GM20000 (cell line): Measurements from ENCODE around the gene DDIT4.
"Not testable (repeated sequence)": the region's sequence is repeated elsewhere in the genome, so short reads cannot be mapped to it uniquely, and the experiment has no call there.

Source experiments
- DNase-seq: peaks from one replicate; pipeline ENCODE4 v3.0.0; 2012; ENCODE audit warnings: low spot score
- TF ChIP-seq, protein P1 (sequence below): IDR thresholded peaks from 2 replicates; pipeline ENCODE4 v1.5.1; 2012; ENCODE audit warnings: mild to moderate bottlenecking, control low read depth; ENCODE audit errors: extremely low read depth, missing control alignments

The DDIT4 gene

DNA sequence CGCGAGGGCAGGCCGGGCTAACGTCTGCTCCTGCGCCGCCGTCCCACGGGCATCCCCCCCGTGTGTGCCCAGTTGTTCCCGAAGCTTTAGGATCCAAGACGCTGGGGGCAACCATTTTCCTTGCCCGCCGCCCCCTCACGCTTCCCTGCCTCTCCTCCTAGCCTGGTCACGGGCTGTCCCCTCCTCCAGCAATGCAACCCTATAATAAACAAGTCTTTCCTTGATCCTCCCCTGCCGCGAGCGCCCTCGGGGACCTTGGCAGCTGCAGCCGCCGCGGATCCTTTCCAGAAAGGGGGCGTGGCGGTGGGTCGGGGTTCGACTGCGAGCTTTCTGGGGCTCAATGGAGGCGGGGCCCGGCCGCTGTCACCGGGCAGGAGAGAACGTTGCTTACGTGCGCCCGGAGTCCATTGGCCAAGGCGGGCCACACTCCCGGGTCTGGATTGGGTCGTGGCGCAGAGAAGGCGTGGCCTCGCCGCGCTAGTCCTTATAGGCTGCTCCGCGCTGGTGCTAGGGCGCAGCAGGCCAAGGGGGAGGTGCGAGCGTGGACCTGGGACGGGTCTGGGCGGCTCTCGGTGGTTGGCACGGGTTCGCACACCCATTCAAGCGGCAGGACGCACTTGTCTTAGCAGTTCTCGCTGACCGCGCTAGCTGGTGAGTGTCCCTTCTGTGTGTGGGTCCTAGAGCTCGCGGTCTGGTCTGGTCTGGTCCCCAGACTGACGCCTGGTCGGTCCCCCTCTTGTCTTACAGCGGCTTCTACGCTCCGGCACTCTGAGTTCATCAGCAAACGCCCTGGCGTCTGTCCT lies at the start of gene DDIT4:
Gene DDIT4, plus strand, starts transcription at position 515 of the 803 bp plus-strand sequence. CDS start 293 bp downstream, outside the sequence.
- peak; percentile 97 for DNase-seq
- TF ChIP-seq, protein P1, sequence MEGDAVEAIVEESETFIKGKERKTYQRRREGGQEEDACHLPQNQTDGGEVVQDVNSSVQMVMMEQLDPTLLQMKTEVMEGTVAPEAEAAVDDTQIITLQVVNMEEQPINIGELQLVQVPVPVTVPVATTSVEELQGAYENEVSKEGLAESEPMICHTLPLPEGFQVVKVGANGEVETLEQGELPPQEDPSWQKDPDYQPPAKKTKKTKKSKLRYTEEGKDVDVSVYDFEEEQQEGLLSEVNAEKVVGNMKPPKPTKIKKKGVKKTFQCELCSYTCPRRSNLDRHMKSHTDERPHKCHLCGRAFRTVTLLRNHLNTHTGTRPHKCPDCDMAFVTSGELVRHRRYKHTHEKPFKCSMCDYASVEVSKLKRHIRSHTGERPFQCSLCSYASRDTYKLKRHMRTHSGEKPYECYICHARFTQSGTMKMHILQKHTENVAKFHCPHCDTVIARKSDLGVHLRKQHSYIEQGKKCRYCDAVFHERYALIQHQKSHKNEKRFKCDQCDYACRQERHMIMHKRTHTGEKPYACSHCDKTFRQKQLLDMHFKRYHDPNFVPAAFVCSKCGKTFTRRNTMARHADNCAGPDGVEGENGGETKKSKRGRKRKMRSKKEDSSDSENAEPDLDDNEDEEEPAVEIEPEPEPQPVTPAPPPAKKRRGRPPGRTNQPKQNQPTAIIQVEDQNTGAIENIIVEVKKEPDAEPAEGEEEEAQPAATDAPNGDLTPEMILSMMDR = no peak

DNA sequence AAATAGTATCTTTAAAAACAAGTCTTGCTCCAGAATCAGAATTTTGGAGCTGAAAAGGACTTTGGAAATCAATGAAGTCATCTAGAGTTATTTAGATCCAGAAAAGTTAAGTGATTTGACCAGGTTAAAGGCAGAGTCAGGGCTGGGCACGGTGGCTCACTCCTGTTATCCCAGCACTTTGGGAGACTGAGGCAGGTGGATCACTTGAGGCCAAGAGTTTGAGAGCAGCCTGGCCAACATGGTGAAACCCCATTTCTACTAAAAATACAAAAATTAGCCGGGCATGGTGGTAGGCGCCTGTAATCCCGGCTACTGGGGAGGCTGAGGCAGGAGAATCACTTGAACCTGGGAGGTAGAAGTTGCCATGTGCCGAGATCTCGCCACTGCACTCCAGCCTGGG lies 49.5 kb upstream of the DDIT4 start:
- DNase-seq = not testable (repeated sequence)

DNA sequence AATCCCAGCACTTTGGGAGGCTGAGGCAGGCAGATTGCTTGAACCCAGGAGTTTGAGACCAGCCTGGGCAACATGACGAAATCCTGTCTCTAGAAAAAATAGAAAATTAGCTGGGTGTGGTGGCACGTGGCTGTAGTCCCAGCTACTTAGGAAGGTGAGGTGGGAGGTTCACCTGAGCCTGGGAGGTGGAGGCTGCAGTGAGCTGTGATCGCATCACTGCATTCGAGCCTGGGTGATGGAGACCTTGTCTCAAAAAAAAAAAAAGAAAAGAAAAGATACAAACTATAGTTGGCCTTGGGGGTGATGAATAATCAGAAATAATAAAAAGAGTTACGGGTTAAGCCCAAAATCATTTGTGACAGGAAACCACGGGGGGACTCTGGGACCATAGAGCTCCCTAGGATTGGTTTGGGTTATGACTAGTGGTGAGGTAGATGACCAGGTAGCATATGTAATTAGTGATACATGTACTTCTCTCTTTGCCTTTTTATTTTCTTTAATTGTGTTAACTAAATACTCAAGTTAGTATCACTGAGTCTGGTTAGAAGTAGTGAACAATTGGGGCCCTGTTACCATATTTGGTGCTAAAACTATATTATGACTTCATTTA lies 47.2 kb upstream of the DDIT4 start:
- no peak for DNase-seq

GRCh38 chr10:72227826-72228225 lies 45.9 kb upstream of the DDIT4 start:
- TF ChIP-seq, protein P1 = no peak
- DNase-seq = no peak

More for the DNA sequence above, 47.2 kb upstream of the DDIT4 start:
- TF ChIP-seq, protein P1 = no peak

DNA sequence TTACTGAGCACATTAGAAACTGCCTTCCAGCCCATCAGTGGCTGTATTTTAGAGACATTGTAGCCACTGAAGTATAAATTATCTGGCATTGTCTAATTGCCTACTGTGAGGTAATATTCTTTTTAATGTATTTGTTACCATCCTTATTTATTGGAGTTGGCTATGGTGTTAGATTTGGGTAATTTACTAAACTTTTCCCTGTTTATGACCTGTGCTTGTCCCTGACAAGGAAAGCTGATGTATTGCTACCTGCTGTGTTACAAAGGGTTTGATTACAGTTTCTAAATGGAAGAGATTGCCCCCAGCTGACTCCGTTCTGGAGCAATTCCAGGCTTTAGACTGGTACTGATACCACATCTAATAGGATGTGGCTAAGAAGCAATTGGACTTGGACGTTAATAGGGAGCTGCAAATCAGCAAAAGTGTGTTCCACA lies 45.4 kb upstream of the DDIT4 start:
- DNase-seq = no peak
- TF ChIP-seq, protein P1 = no peak

DNA sequence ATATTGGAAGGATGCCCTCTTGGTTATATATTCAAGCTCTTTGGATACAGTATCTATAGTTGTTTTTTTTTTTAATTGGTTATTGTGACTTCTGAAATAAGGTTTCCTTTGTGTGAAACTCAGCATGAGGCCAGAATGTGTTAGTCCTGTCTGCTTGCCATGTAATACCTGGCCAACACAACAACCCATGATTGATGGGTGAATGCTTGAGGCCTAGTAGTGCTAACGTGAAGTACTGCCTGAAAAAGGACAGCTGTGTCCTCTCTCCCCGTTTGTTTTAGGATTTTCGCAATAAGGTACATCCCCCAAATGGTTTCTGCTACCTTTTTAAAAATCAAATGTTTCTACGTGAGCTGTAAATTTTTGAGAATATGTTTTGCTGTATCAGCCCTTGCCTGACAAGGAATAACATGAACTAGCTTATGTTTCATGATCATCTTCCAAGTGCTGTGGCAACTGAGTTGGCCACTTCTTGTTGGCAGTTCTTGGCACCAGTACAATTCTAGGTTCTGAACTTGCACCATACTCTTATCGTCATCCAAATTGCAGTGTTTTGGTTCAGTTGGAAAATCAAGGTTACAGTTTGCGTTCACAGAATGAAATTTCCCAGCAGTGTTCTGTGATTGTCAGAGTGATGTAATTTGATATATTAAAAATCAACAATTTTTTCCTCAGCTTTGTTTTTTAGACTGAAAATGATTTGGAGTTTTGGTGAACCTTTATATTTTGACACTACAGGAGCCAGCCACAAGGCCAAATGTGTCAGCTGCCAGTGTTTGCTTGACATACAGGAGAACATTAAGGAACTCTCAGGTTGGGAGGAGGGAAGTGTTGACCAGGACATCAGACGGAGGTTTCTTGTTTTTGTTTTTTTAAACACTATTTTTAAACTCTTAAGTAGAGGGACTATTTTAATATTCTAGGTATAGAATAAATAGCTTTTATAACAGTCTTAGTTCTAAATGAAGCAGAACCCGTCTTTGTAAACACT lies 44.2 kb upstream of the DDIT4 start:
- TF ChIP-seq, protein P1 = no peak
- no peak for DNase-seq

DNA sequence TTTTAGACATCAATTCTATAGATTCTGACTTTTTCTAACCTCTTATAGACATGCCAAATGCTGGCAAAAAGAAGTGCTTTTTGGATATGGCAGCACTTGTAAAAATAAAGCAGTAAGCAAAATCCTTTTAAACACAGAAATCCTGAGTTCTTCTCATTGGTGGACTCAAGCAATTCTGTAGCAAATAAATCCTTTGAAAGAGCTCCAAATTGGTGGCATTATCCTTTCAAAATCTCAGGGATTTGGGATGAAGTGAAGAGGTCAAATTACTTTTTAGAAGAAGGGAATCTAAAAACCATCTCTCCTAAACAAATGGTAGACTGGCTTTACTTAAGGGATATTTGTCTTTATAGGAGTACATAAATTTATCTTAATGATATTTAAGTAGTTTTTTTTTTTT lies 40.1 kb upstream of the DDIT4 start:
- no peak for DNase-seq
- TF ChIP-seq, protein P1 = no peak
